Ovary (tissue), 9 donors: ENCODE data around the gene ZNF473. TPM values are rescaled to one million over a fixed set of nuclear protein-coding genes. Genes with fewer than 3 reads are reported as not detected.
"Not testable (repeated sequence)": the region's sequence is repeated elsewhere in the genome, so short reads cannot be mapped to it uniquely, and the experiment has no call there.

ENCODE experiments used
- DNase-seq, 5 donors: peaks; one replicate each; pipeline ENCODE4 v3.0.0-alpha.2; 2019 to 2020
- H3K27ac ChIP-seq, 2 donors: fragments of 200-600 bp; one replicate each; pipeline versions ENCODE4 v1.5.1 to v1.8.0; 2019 to 2022
- H3K27me3 ChIP-seq: fragments of 200-600 bp; one replicate; pipeline ENCODE4 v1.8.0; 2022
- H3K36me3 ChIP-seq: fragments of 200-600 bp; sonication (generic); one replicate; pipeline ENCODE4 v1.5.1; 2019
- H3K4me1 ChIP-seq: one replicate; pipeline ENCODE4 v1.8.1; 2013; ENCODE audit warnings: mild to moderate bottlenecking, moderate library complexity; ENCODE audit not compliant: insufficient read depth
- H3K4me3 ChIP-seq: fragments of 200-600 bp; sonication (generic); one replicate; pipeline ENCODE4 v1.5.1; 2017
- H3K9me3 ChIP-seq, 2 donors: fragments of 200-600 bp in 1 of 2; sonication (generic) in 1 of 2; one replicate each; pipeline versions ENCODE4 v1.5.1 to v1.8.1; 2013 to 2019; ENCODE audit warnings: mild to moderate bottlenecking in 1 of 2, moderate library complexity in 1 of 2
- EP300 ChIP-seq: sonication (generic); formaldehyde crosslinking; IDR thresholded peaks from one replicate; pipeline ENCODE4 v1.6.1; 2017; ENCODE audit warnings: antibody characterized with exemption
- POLR2A ChIP-seq: fragments of 450-650 bp; IDR thresholded peaks from one replicate; pipeline ENCODE4 v1.6.1; 2017; ENCODE audit warnings: antibody characterized with exemption, mild to moderate bottlenecking, moderate library complexity
- WGBS, 3 donors: extraction: QIAGEN DNeasy Blood & Tissue Kit in 1 of 3; methylation state at CpG; one replicate each; pipeline versions ENCODE4 v1.1.5 to v1.1.7; 2013 to 2017; 5-methylcytosine and 5-hydroxymethylcytosine counted together
- intact Hi-C, 4 donors: fragments of 100-400 bp; cut with DNase I; formaldehyde crosslinking; loops; one replicate each; pipeline versions ENCODE4 v1.11.0 to v1.15.1; 2022 to 2023
- polyA plus RNA-seq, 2 donors: library from polyadenylated mRNA; stranded (reverse); fragments of 200-250 nt in 1 of 2; fragments of 350-450 nt in 1 of 2; fragmentation: Illumina TruSeq in 1 of 2; extraction: RNeasy Lipid Tissue Mini Kit (QIAGEN cat#74804) in 1 of 2; gene quantifications; one replicate each; pipeline ENCODE4 v1.2.3, GENCODE V29; 2013 to 2014
- total RNA-seq, 7 donors: library from RNA; depleted of rRNA in 2 of 7; stranded (reverse); fragments of >200 nt in 2 of 7; fragmentation: NEBNext Ultra II Directional in 3 of 7; extraction: Animal tissue kit (Norgen Biotek cat#: 25700) in 3 of 7; gene quantifications; one replicate each; pipeline versions ENCODE4 v1.1.0 to v1.2.4, GENCODE V29; 2016 to 2023
- TF ChIP-seq, protein P1 (sequence below), 3 donors: fragments of 450-650 bp in 2 of 3; fragments of 200-600 bp in 1 of 3; IDR thresholded peaks; one replicate each; pipeline versions ENCODE4 v1.5.1 to v1.8.0; 2016 to 2022; ENCODE audit warnings: antibody characterized with exemption in 3 of 3, mild to moderate bottlenecking in 1 of 3
- donor health status: DM: no; HTN: no; CAD: no; lungs with moderate emphysema.
- donor health status: DM: no; HTN: no; CAD: no.
- donor health status: Bipolar disorder and iron deficiency.
- donor health status: DM: yes; HTN: yes; CAD: no.
- donor health status: DM: no; HTN: no; CAD: no.
- donor health status: DM: yes; HTN: yes; CAD: no.

Gene ZNF473
- total and polyA plus RNA-seq, 9 donors: 2.1 to 12.1 (median 7.7) TPM

DNA sequence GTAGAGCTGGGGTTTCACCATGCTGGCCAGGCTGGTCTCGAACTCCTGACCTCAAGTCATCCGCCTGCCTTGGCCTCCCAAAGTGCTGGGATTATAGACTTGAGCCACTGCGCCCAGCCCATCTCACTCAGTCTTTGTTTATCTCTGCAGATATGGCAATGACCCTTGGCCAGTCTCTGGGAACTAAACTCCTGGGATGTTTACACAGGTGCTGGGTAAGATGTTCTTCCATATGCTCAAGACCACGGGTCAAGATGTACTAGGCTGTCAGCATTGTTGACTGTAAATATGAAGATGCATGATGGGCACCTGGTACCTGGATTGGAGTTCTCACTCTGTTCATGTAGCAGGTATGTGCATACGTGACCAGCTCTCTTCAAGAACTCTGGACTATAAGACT is 35.8 kb downstream of the ZNF473 start:
- DNase-seq: no peak
- Histone ChIP-seq H3K4me3 (no peak overlapping the region), H3K27ac (no peak overlapping the region), H3K9me3 (peaks cover 0 to 5% of the 10 kb centered on the region in 2 donors), H3K27me3 (no peaks in the 10 kb centered on the region), H3K36me3 (no peaks in the 10 kb centered on the region), H3K4me1 (no peaks in the 10 kb centered on the region)
- TF ChIP-seq EP300: no peak
- no peak for TF ChIP-seq POLR2A
- TF ChIP-seq, protein P1, sequence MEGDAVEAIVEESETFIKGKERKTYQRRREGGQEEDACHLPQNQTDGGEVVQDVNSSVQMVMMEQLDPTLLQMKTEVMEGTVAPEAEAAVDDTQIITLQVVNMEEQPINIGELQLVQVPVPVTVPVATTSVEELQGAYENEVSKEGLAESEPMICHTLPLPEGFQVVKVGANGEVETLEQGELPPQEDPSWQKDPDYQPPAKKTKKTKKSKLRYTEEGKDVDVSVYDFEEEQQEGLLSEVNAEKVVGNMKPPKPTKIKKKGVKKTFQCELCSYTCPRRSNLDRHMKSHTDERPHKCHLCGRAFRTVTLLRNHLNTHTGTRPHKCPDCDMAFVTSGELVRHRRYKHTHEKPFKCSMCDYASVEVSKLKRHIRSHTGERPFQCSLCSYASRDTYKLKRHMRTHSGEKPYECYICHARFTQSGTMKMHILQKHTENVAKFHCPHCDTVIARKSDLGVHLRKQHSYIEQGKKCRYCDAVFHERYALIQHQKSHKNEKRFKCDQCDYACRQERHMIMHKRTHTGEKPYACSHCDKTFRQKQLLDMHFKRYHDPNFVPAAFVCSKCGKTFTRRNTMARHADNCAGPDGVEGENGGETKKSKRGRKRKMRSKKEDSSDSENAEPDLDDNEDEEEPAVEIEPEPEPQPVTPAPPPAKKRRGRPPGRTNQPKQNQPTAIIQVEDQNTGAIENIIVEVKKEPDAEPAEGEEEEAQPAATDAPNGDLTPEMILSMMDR (IDR thresholded peaks at IDR 0.05): no peak
- 74 to 79% (median 75%) methylated on average over 5 of the region's 5 CpGs for WGBS, 3 donors
- intact Hi-C loops: no loop called here

DNA sequence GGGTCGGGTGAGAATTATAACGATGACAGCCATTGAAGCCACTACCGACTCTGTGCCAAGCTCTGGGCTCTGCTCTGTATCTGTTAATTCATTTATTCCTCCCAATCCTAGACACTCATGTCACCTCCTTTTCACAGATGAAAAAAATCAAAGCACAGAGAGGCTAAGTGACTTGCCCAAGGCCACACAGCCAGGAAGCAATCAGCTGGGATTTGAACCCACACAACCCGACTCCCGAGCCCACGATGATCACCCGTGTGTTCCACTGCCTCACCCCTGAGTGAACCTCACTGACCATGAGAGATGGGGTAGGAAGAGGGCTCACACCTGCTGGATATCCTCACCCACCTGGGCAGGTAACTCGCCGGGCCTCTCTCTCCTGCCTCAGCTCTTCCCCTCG is 40.1 kb downstream of the ZNF473 start:
- TF ChIP-seq EP300 (no peak), POLR2A (no peak)
- TF ChIP-seq, protein P1 (IDR thresholded peaks at IDR 0.05): no peak
- no peaks in the 10 kb centered on the region for H3K27me3 ChIP-seq
- DNase-seq: no peak
- 79 to 85% (median 81%) methylated on average over 10 of the region's 10 CpGs for WGBS, 3 donors
- H3K36me3 ChIP-seq: no peaks in the 10 kb centered on the region
- no peaks in the 10 kb centered on the region for H3K4me1 ChIP-seq
- no peak overlapping the region for H3K27ac ChIP-seq
- no peaks in the 10 kb centered on the region for H3K9me3 ChIP-seq
- H3K4me3 ChIP-seq: no peak overlapping the region
- intact Hi-C loops: no loop called here

DNA sequence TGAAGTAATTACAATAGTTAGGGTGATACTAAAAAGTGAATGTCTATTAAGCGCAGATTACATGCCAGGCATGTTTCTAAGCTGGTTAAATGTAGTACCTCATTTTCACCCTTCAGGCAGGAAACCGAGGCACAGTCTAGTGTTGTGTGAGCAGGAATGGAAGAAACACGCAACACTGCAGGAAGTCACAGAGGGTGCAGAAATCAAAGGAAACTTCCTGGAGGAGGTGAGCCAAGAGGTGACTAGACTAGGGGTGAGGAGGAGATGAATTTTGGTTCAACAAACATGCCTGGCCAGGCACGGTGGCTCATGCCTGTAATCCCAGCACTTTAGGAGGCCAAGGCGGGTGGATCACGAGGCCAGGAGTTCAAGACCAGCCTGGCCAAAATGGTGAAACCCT is 41.8 kb downstream of the ZNF473 start:
- no peak overlapping the region for H3K27ac ChIP-seq
- H3K4me1 ChIP-seq: no peaks in the 10 kb centered on the region
- intact Hi-C loops: no loop called here
- H3K9me3 ChIP-seq: no peaks in the 10 kb centered on the region
- WGBS, 3 donors: 75 to 81% (median 79%) methylated on average over 6 of the region's 6 CpGs
- no peaks in the 10 kb centered on the region for H3K36me3 ChIP-seq
- H3K27me3 ChIP-seq: no peaks in the 10 kb centered on the region
- TF ChIP-seq POLR2A: no peak
- TF ChIP-seq EP300: no peak
- TF ChIP-seq, protein P1 (IDR thresholded peaks at IDR 0.05): no peak
- H3K4me3 ChIP-seq: no peak overlapping the region
- no peak for DNase-seq

DNA sequence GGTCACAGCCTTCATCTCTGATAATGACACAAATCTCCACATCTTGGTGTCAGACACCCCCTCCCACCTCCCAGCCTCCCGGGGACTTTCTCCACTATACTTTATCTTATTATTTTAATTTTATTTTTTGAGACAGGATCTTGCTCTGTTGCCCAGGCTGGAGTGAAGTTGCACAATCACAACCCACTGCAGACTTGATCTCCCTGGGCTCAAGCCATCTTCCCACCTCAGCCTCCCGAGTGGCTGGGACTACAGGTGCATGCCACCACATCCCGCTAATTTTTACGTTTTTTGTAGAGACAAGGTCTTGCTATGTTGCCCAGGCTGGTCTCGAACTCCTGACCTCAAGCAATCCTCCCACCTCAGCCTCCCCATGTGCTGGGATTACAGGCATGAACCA is 42.6 kb downstream of the ZNF473 start:
- H3K4me3 ChIP-seq, DNase-seq, intact Hi-C loops, H3K27ac ChIP-seq, H3K4me1 ChIP-seq, H3K36me3 ChIP-seq, H3K9me3 ChIP-seq, H3K27me3 ChIP-seq: not testable (repeated sequence)
- 75 to 84% (median 77%) methylated on average over 5 of the region's 5 CpGs for WGBS, 3 donors

DNA sequence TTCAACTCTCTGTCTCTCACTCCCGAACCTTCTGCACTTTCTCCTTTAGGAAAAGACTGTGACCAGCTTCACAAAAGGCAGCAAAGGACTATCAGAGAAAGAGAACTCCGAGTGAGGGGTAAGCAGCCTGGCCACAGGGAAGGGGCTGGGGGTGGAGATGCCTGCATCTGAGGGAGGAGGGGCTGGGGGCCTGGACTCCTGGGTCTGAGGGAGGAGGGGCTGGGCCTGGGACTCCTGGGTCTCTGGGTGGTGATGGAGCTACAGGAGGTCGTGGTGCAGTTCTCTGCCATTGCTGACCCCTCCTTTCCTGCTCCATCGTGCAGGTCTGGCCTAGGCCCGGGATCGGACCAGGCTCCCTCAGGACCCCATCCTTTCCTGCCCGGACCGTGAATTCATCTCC is 49.3 kb downstream of the ZNF473 start:
- 48 to 56% methylated on average over 4 to 5 of the region's 8 CpGs; no CpG with 5 or more reads in 1 of the 3 donors for WGBS, 3 donors
- intact Hi-C loops: not testable (repeated sequence)

DNA sequence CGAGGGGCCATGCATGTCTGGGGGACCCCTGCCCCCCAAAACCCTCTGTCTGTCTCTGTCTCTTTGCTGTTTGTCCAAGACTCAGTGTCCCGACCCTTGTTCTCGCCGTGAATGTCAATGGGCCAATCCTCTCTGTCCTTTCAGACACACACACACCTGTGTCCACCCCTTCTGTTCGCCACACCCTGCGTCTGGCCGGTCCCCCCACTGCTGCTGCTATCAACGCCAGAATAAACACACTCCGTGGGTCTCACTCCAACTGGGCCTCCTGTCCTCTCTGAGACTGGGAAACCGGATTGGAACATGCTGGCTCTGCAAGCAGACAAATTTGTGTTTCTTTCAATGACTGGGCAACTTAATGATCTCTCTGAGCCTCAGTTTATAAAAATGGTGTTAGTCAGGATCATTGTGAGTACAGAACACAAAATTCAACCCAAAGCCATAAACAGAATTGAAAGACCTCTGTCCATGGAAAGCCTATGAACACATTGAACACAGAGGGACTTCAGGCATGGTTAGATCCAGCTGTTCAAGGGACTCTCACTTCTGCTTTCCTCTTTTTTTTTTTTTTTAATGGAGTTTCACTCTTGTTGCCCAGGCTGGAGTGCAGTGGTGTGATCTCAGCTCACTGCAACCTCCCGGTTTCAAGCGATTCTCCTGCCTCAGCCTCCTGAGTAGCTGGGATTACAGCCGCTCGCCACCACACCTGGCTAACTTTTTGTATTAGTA is 50.0 kb downstream of the ZNF473 start:
- H3K4me1 ChIP-seq, H3K27me3 ChIP-seq, intact Hi-C loops, DNase-seq, H3K4me3 ChIP-seq, H3K9me3 ChIP-seq, H3K36me3 ChIP-seq, H3K27ac ChIP-seq: not testable (repeated sequence)
- 83% methylated on average over 12 to 14 of the region's 14 CpGs for WGBS, 3 donors

More for the DNA sequence above, 49.3 kb downstream of the ZNF473 start:
- H3K36me3 ChIP-seq, DNase-seq, H3K27me3 ChIP-seq, H3K9me3 ChIP-seq, H3K4me1 ChIP-seq, H3K27ac ChIP-seq, H3K4me3 ChIP-seq: not testable (repeated sequence)

DNA sequence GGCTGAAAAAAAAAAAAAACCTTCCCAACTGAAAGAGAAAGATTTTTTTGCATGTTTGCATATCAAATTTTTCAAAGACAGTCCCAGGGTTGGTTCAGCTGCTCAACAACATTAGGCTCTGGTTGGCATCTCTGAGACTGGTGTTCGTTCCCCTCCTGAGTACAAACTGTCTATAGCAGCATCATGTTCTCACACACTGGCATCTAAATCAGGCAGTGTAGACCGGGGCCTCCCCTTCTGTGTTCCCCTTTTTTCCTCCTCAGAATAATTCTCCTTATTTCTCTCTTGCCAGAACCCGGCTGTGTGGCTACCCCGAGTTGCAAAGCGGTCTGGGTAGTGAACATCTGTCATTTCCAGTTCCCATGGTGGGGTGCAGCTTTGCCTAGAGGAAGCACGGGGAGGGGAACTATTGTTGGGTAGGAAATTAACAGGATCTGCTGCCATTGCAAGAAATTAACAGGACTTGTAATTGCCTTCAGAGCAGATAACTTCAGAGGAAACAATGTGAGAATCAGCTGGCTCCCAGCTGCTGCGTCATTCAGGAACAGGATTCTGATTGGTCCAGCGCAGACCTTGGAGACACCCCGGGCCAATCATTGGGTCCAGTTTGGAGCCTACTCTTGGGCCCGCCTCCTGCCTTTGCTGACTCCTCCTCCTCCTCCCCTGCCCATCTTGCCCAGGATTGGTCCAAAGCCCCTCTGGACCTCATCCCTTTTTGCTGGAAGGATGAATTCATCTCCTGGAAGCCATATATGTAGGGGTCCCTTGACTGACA is 51.0 kb downstream of the ZNF473 start:
- H3K27me3 ChIP-seq, intact Hi-C loops, H3K9me3 ChIP-seq, H3K27ac ChIP-seq, H3K36me3 ChIP-seq, H3K4me1 ChIP-seq, DNase-seq, H3K4me3 ChIP-seq: not testable (repeated sequence)
- 66 to 76% (median 69%) methylated on average over 9 to 10 of the region's 10 CpGs for WGBS, 3 donors

DNA sequence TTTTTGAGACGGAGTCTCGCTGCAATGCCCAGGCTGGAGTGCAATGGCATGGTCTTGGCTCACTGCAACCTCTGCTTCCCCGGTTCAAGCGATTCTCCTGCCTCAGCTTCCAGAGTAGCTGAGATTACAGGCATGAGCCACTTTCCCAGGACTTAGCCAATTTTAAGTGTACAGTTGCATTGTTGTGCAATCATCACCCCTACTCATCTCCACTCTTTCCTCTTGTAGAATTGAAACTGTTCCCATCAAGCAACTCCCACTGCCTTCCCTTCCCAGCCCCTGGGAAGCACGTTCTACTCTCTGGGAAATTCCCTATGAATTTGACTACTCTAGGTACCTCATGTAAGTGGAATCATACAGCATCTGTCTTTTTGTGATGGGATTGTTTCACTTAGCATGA is 53.2 kb downstream of the ZNF473 start:
- H3K4me1 ChIP-seq, DNase-seq, H3K4me3 ChIP-seq, H3K27me3 ChIP-seq, H3K36me3 ChIP-seq, intact Hi-C loops, H3K9me3 ChIP-seq, H3K27ac ChIP-seq: not testable (repeated sequence)
- 88 to 93% (median 90%) methylated on average over 4 of the region's 5 CpGs for WGBS, 3 donors
